Immature natural killer cell (primary cell): ENCODE results near the gene APOF. TPM values are rescaled to one million over a fixed set of nuclear protein-coding genes. Genes with fewer than 3 reads are reported as not detected.
"Not testable (repeated sequence)": the region's sequence is repeated elsewhere in the genome, so short reads cannot be mapped to it uniquely, and the experiment has no call there.

Source experiments
- DNase-seq, 3 donors: peaks; one replicate each; pipeline ENCODE4 v3.0.0; 2022; ENCODE audit warnings: mixed read lengths in 1 of 3
- H3K27ac Mint-ChIP-seq, 6 donors: one replicate each; pipeline ENCODE4 v1.8.0; 2020; ENCODE audit warnings: mixed read lengths in 6 of 6, mild to moderate bottlenecking in 5 of 6, inconsistent platforms in 4 of 6, moderate library complexity in 3 of 6
- H3K27me3 Mint-ChIP-seq, 3 donors: one replicate each; pipeline ENCODE4 v1.8.0; 2020 to 2021; ENCODE audit warnings: low read depth in 3 of 3, mild to moderate bottlenecking in 3 of 3, mixed read lengths in 3 of 3, moderate library complexity in 3 of 3, inconsistent platforms in 1 of 3
- H3K36me3 Mint-ChIP-seq, 3 donors: one replicate each; pipeline ENCODE4 v1.8.0; 2020; ENCODE audit warnings: mixed read lengths in 3 of 3, inconsistent platforms in 2 of 3, mild to moderate bottlenecking in 2 of 3
- H3K4me1 Mint-ChIP-seq, 2 donors: one replicate each; pipeline ENCODE4 v1.8.0; 2020; ENCODE audit warnings: inconsistent platforms in 2 of 2, mild to moderate bottlenecking in 2 of 2, mixed read lengths in 2 of 2, moderate library complexity in 1 of 2
- H3K4me3 Mint-ChIP-seq, 5 donors: one replicate each; pipeline ENCODE4 v1.8.0; 2020; ENCODE audit warnings: mild to moderate bottlenecking in 5 of 5, mixed read lengths in 5 of 5, inconsistent platforms in 3 of 5, moderate library complexity in 3 of 5
- H3K9me3 Mint-ChIP-seq, 6 donors: one replicate each; pipeline ENCODE4 v1.8.0; 2020; ENCODE audit warnings: mild to moderate bottlenecking in 6 of 6, mixed read lengths in 6 of 6, inconsistent platforms in 4 of 6, moderate library complexity in 3 of 6
- polyA plus RNA-seq, 3 donors: library from polyadenylated mRNA; unstranded; fragments of 300-500 nt; fragmentation: Illumina TruSeq; gene quantifications; one replicate each; pipeline ENCODE4 v1.2.3, GENCODE V29; 2021

Gene APOF
- polyA plus RNA-seq, 3 donors from 2014 or later: not detected

DNA sequence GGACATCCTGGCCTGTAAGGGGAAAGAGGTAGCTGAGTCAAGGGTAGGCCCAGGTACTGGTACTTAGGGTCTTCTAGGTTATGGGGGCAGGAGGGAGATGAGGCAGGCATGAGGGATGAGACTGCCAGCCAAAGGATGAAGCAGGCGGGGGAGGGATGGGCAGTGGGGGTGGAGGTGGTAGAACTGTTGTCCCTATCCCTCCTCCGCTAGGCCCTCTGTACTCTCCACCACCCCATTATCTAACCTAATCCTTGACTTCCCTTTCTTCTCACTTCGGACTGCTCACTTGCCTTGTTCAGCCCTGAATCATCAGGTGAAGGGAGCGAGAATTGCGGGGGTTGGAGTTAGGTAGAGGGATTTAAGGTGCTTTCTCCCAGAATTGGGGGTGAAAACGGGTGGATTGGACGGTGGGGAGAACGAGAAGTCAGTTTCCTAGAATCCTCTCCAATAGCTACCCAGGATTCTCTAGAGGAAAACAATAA lies 29.4 kb downstream of the APOF start:
- DNase-seq: no peak
- Mint-ChIP-seq H3K27me3 (peaks cover 14 to 19% (median 16%) of the 10 kb centered on the region in 3 donors), H3K9me3 (no peaks in the 10 kb centered on the region), H3K4me1 (peaks cover 18 to 32% of the 10 kb centered on the region in 2 donors), H3K27ac (peak overlapping the region; percentile 99 to 100 (median 100)), H3K36me3 (no peaks in the 10 kb centered on the region), H3K4me3 (peak overlapping the region; percentile 89 to 97 (median 95))

DNA sequence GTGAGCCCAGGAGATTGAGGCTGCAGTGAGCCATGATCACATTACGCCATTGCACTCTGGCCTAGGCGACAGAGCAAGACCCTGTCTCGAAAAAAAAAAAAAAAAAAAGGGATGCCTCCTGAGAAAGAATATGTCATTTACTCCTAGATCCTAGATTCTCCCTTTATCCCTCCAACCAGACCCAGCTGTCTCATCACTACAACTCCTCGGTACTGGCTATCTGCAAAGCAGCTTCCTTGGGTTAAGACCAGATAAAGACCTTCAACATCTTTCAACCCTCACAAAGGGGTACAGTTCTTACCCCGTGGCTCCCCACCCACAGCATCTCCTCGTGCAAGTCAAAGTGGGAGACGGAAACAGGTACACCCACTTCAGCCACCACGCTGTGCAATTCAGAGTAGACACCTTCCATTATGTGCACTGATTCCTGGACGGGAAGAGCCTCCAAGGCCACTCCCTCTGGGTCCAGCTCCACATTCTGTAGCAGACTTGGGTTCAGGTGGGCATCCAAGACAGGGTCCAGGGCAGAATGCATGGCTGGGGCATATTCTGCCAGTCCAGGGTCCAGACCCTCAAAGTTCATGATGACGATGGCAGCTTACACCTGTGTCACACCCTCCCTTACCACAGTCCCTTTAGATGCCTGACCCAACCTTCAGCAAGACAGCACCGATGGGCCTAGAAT lies 30.0 kb downstream of the APOF start:
- Mint-ChIP-seq H3K9me3 (no peaks in the 10 kb centered on the region), H3K27ac (peak overlapping the region; percentile 99 to 100 (median 100)), H3K36me3 (peaks cover 0 to 3% (median 3%) of the 10 kb centered on the region in 3 donors), H3K4me3 (peak overlapping the region; percentile 89 to 97 (median 95)), H3K4me1 (peaks cover 17 to 30% of the 10 kb centered on the region in 2 donors), H3K27me3 (peaks cover 14 to 19% (median 16%) of the 10 kb centered on the region in 3 donors)
- DNase-seq: no peak

DNA sequence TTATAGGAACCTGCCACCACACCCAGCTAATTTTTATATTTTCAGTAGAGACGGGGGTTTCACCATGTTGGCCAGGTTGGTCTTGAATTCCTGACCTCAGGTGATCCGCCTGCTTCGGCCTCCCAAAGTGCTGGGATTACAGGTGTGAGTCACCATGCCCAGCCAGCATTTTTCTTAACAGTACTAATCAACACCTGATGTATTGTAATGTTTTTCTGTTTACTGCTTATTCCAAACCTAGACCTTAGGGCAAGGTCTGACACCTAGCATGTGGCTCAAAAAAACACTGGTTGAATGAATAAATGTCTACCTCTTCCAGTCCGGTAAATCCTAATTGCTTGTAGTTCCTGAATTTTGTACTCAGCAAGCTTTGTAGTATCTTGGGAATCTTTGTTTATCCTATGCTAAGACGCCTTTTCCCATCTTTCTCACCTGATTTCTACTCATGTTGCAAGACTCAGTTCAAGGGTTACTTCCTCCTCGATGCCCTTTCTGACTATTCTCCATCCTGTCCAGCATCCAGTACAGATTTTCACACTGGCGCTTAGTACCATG lies 31.6 kb downstream of the APOF start:
- DNase-seq: no peak
- Mint-ChIP-seq H3K27ac (peak overlapping the region in 3 of 6 donors; percentile 5 to 34 (median 32)), H3K36me3 (peaks cover 11 to 17% (median 11%) of the 10 kb centered on the region in 3 donors), H3K4me1 (peaks cover 17 to 30% of the 10 kb centered on the region in 2 donors), H3K9me3 (no peaks in the 10 kb centered on the region), H3K27me3 (peaks cover 14 to 21% (median 16%) of the 10 kb centered on the region in 3 donors), H3K4me3 (no peak overlapping the region)

DNA sequence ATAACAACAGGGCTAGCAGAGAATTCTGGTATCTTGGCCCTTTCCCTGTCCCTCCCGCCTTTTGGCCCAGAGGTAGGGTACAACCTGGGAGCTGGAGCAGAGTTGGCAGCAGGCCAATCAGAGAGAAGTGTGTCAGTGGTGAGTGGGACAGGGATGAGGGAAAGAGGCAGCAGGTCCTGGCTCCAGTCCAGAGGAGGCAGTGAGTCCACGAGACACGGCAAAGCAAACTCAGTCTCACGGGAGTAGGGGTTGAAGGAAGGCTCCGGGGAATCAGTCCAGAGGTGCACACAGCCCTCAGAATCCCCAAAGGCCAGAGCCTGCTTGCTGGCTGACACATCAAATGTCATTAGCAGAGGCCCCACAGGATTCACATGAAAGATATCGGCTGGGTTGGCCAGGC lies 36.1 kb downstream of the APOF start:
- Mint-ChIP-seq H3K36me3 (peaks cover 30 to 52% (median 34%) of the 10 kb centered on the region in 3 donors), H3K4me3 (no peak overlapping the region), H3K9me3 (no peaks in the 10 kb centered on the region), H3K4me1 (no peaks in the 10 kb centered on the region), H3K27ac (no peak overlapping the region), H3K27me3 (peaks cover 0 to 4% (median 0%) of the 10 kb centered on the region in 3 donors)
- no peak for DNase-seq

DNA sequence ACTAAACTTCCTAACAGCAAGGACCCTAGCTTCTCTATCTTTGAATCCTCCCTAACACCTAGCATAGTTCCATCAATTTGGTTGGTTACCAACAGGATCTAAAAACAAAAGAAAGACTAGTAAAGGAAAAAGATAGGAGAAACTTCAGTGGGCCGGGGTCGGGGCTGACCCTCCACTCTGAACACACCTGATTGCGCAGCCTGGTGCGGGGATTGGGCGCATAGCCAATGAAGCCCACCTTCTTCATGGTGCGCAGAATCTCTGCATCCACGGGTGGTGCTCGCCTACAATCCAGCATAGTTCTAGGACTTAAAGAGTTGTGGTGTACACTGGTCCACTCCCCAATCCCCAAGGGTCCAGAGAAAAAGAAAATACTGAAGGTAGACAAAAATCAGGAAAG lies 36.5 kb downstream of the APOF start:
- Mint-ChIP-seq H3K4me3 (no peak overlapping the region), H3K9me3 (no peaks in the 10 kb centered on the region), H3K4me1 (no peaks in the 10 kb centered on the region), H3K36me3 (peaks cover 30 to 52% (median 34%) of the 10 kb centered on the region in 3 donors), H3K27me3 (peaks cover 0 to 2% (median 0%) of the 10 kb centered on the region in 3 donors), H3K27ac (no peak overlapping the region)
- DNase-seq: no peak

DNA sequence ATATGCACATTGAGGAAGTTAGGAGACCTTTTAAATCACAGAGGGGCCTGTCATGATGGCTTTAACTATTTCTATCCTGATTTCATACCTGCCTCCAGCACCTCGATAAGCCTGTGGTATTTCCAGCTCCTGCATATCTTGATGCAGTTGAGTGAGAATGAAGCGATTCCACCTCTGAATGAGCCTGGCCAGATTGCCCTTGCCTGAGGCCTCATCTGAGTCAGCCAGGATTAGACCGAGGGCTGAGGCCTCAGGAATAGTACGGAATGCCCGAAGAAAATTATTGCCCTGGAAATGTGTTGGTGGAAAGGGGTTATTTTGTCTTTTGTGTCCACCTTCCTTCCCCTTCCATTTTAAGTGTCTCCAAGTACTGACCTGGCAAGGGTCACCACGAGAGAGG lies 38.5 kb downstream of the APOF start:
- DNase-seq: no peak
- Mint-ChIP-seq H3K27ac (no peak overlapping the region), H3K9me3 (no peaks in the 10 kb centered on the region), H3K27me3 (peaks cover 0 to 2% (median 0%) of the 10 kb centered on the region in 3 donors), H3K4me3 (no peak overlapping the region), H3K36me3 (peaks cover 34 to 59% (median 37%) of the 10 kb centered on the region in 3 donors), H3K4me1 (no peaks in the 10 kb centered on the region)

DNA sequence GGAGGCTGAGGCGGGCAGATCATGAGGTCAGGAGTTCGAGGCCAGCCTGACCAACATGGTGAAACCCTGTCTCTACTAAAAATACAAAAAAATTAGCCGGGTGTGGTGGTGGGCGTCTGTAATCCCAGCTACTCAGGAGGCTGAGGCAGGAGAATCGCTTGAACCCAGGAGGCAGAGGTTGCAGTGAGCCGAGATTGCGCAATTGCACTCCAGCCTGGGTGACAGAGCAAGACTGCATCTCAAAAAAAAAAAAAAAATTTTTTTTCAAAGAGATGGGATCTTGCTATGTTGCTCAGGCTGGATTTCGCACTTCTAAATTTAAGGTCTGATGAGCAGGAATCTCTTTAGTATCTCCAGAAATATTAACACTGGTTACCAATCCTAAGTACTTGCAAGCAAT lies 41.0 kb downstream of the APOF start:
- not testable (repeated sequence) for DNase-seq, H3K4me1 Mint-ChIP-seq, H3K9me3 Mint-ChIP-seq, H3K4me3 Mint-ChIP-seq, H3K27me3 Mint-ChIP-seq, H3K27ac Mint-ChIP-seq
- peaks cover 26 to 51% (median 27%) of the 10 kb centered on the region in 3 donors for H3K36me3 Mint-ChIP-seq

DNA sequence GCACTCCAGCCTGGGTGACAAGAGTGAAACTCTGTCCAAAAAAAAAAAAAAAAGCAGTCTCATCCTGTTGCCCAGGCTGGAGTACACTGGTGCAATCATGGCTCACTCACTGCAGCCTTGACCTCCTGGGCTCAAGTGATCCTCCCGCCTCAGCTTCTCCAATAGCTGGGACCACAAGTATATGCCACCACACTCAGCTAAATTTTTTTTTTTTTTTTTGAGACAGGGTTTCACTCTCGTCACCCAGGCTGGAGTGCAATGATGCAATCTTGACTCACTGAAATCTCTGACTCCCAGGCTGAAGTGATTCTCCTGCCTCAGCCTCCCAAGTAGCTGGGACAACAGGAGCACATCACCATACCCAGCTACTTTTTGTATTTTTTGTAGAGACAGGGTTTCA lies 41.6 kb downstream of the APOF start:
- DNase-seq: no peak
- H3K4me3 Mint-ChIP-seq: no peak overlapping the region
- H3K9me3 Mint-ChIP-seq: no peaks in the 10 kb centered on the region
- peaks cover 23 to 46% (median 26%) of the 10 kb centered on the region in 3 donors for H3K36me3 Mint-ChIP-seq
- no peak overlapping the region for H3K27ac Mint-ChIP-seq
- H3K27me3 Mint-ChIP-seq: no peaks in the 10 kb centered on the region
- peaks cover 5 to 6% of the 10 kb centered on the region in 2 donors for H3K4me1 Mint-ChIP-seq

DNA sequence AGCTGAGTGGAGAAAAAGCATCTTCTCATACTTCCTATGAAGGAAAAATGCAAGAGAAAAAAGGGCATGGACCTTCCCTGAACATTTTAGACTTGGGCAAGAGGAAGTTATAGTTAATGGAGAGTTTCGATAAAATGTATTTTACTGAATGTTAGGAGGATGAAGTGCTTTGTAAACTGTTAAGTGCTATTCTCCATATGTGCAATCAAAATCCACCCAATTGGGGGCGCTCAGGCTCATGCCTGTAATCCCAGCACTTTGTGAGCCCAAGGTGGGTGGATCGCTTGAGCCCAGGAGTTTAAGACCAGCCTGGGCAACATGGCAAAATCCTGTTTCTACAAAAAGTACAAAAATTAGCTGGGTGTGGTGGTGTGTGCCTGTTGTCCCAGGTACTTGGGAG lies 45.0 kb downstream of the APOF start:
- Mint-ChIP-seq H3K4me1 (peaks cover 20 to 24% of the 10 kb centered on the region in 2 donors), H3K36me3 (peaks cover 4 to 17% (median 8%) of the 10 kb centered on the region in 3 donors), H3K4me3 (no peak overlapping the region), H3K27ac (no peak overlapping the region), H3K27me3 (peaks cover 0 to 4% (median 0%) of the 10 kb centered on the region in 3 donors), H3K9me3 (no peaks in the 10 kb centered on the region)
- DNase-seq: no peak

DNA sequence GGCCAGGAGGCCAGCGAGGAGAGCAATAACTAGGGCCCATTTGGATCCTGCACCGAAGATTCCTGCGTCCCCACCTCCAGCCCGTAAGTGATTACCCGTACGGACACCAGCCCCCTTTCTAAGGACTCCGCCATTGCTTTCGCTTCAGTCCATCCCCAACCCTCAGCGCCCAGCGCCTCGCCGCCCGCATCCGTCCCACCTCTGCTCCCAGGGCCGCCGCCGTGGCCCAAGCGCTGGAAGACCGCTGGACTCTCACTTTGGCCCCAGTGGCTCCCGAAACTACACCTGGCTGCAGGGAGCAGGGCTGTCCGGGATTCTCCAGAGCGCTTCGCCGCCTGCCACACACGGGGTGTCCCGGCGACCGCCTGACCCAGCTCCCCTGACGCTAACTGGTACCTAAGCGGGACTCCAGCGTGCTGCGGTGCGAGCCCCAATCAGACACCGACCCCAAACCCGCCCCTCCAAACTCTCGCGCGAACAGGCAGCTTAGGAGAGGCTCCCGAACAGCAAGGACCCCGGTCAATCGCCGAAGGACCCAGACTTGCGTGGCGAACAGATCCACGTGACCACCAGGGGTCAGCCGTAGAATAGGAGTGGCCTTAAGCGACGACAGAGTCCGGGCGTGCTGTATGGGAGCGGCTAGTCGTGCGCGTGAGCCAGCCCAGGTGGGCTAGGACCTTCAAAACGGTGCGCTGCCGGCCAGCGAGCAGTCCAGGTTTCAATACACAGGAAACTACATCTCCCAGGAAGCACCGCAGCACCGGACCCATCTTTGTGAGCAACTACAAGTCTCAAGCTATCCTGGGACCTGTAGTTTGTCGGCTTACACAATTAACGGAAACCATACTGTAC lies 46.8 kb downstream of the APOF start, which contains the start of gene CNPY2:
TSS of gene CNPY2 (minus strand) at position 367 of the 852 bp plus-strand sequence. CDS start 771 bp downstream, outside the sequence.
- Mint-ChIP-seq H3K4me1 (peaks cover 20 to 24% of the 10 kb centered on the region in 2 donors), H3K4me3 (peak within 1 kb of the TSS; percentile 97 to 98 (median 98)), H3K27me3 (peaks cover 0 to 4% (median 0%) of the 10 kb centered on the region in 3 donors), H3K9me3 (no peaks in the 10 kb centered on the region), H3K27ac (peak within 1 kb of the TSS; percentile 96 to 99 (median 98)), H3K36me3 (peaks cover 3 to 10% (median 4%) of the 10 kb centered on the region in 3 donors)
- peak; percentile 94 to 96 (median 95) for DNase-seq

DNA sequence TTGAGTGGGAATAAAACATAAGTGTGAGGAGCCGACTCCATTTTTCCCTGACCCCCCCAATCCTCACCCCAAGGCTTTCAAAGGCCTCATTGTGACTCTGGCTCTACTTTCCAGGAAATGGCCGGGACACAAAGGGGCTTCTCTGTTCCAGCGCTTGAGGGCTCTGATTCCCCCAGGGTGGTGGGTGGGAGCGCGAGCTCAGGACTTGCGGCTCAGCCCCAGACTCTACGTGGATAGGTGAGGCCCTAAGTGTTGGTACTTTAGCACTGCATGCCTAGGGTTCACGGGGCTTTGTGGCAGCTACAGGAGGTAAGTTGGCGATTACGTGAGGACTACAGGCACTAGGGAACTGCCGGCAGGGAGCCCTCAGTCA lies 47.4 kb downstream of the APOF start:
- Mint-ChIP-seq H3K4me3 (peak overlapping the region; percentile 97 to 98 (median 98)), H3K36me3 (peaks cover 3 to 10% (median 4%) of the 10 kb centered on the region in 3 donors), H3K4me1 (peaks cover 20 to 24% of the 10 kb centered on the region in 2 donors), H3K27me3 (peaks cover 0 to 4% (median 0%) of the 10 kb centered on the region in 3 donors), H3K9me3 (no peaks in the 10 kb centered on the region), H3K27ac (peak overlapping the region; percentile 96 to 99 (median 98))
- no peak for DNase-seq

DNA sequence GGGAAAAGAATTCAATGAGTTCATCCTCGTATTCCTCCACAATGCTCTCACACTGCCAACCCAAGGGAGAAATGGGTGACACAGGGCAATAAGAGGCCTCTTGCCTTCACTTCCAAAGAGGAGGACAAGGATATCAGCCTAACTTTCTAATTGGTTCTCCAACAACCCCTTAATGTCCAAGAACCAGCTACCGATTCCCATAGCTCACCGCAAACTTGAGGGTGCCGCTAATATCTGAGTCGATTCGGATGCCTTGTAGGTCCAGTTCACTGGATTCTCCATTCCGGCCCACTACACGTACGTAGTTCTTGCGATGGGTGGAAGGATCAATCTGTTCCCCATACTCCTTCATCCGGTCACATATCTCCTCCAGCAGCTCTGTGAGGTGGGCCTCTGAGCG lies 51.7 kb downstream of the APOF start:
- peaks cover 15 to 18% of the 10 kb centered on the region in 2 donors for H3K4me1 Mint-ChIP-seq
- peaks cover 0 to 4% (median 0%) of the 10 kb centered on the region in 3 donors for H3K27me3 Mint-ChIP-seq
- H3K9me3 Mint-ChIP-seq: no peaks in the 10 kb centered on the region
- no peak for DNase-seq
- H3K27ac Mint-ChIP-seq: no peak overlapping the region
- H3K36me3 Mint-ChIP-seq: peaks cover 4 to 10% (median 5%) of the 10 kb centered on the region in 3 donors
- no peak overlapping the region for H3K4me3 Mint-ChIP-seq
